ENCODE data around the gene CCNT2.

DNA sequence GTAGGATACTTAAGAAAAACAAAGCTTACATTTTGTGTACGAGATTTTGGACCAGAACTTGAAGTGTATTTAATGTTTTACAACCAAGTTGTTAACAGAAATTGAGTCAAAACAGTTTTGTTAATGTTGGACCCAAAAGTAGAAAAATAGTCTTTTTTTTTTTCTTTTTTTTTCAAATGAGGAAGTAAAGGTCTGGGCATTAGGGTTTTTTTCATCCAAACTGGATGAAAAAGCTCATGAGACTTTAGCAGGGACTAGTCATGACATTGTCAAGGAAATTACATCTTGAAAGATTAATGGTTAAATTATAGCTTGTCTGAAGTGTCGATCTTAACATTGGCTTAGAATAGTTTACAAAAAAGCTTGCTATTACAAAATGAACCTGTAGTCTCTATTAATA, 32.3 kb downstream of the CCNT2 start:
- TF ChIP-seq POLR2A (IDR thresholded peaks at IDR 0.05) = no peak
- TF ChIP-seq CTCF (IDR thresholded peaks at IDR 0.05) = no peak

All from esophagus squamous epithelium (tissue), 4 donors.